HG02798 (cell line): ENCODE measurements around the gene SLC5A6.

Source experiments
- ATAC-seq: cut with Tn5 transposase; IDR thresholded peaks from one replicate; pipeline ENCODE4 v1.9.1; 2021; ENCODE audit warnings: mild to moderate bottlenecking; ENCODE audit not compliant: unreplicated experiment, poor library complexity

The SLC5A6 gene

DNA sequence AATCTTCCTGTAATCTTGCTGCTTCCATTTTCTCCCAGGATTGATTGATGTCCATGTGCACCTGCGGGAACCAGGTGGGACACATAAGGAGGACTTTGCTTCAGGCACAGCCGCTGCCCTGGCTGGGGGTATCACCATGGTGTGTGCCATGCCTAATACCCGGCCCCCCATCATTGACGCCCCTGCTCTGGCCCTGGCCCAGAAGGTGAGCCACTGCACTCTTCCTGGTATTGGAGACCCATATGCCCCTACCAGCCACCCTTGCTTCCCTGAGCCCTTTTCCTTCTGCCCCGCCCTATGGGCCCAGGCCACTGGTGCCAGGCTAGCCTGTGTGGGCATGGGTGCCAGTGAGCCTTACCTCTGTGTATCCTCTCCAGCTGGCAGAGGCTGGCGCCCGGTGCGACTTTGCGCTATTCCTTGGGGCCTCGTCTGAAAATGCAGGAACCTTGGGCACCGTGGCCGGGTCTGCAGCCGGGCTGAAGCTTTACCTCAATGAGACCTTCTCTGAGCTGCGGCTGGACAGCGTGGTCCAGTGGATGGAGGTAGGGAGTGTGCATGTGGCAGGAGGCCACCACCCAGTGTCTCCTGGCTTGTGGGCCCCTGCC, 25.4 kb upstream of the SLC5A6 start:
- ATAC-seq: no peak

DNA sequence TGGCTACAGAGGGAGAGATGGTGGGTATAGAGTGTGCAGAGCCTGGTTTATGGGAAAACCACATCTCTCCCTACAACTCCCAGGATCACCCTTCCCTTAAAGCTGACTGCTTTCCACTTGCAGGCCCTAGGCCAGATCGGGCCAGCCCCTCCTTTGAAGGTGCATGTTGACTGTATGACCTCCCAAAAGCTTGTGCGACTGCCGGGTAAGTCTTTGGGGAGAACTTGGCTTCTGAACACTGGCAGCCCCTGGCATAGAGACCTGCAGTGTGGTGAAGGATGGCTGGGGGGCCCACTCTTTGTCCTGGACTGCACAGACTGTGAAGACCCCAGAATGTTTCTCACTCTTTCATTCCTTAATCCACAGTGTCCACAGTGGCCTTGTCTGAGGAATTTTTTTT, 24.6 kb upstream of the SLC5A6 start:
- no peak for ATAC-seq

DNA sequence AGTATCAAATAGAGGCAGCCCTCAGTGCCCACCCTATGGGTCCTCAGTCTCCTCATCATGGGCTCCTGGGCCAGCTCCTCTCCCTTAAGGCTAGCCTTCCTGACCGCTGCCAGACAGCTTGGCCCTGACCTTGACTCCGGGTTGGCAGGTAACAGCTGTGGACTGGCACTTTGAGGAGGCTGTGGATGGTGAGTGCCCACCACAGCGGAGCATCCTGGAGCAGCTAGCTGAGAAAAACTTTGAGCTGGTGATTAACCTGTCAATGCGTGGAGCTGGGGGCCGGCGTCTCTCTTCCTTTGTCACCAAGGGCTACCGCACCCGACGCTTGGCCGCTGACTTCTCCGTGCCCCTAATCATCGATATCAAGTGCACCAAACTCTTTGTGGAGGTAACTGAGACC, 24.1 kb upstream of the SLC5A6 start:
- ATAC-seq: no peak

DNA sequence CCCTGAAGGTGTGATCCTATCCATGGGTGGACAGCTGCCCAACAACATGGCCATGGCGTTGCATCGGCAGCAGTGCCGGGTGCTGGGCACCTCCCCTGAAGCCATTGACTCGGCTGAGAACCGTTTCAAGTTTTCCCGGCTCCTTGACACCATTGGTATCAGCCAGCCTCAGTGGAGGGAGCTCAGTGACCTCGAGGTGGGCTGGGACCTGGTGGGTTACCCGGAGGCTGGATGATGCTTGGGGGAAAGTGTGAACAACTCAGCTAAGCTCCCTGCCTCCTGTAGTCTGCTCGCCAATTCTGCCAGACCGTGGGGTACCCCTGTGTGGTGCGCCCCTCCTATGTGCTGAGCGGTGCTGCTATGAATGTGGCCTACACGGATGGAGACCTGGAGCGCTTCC, 21.3 kb upstream of the SLC5A6 start:
- no peak for ATAC-seq

DNA sequence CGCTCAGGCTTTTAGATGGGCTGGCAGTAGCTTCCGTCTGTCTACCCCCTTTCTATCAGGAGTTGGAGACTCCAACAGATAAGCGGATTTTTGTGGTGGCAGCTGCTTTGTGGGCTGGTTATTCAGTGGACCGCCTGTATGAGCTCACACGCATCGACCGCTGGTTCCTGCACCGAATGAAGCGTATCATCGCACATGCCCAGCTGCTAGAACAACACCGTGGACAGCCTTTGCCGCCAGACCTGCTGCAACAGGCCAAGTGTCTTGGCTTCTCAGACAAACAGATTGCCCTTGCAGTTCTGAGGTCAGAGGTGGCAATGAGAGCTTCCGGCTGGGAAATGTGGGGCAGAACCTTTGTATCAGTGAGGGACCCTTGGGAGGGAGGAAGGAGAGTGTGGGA, 19.9 kb upstream of the SLC5A6 start:
- ATAC-seq: no peak

DNA sequence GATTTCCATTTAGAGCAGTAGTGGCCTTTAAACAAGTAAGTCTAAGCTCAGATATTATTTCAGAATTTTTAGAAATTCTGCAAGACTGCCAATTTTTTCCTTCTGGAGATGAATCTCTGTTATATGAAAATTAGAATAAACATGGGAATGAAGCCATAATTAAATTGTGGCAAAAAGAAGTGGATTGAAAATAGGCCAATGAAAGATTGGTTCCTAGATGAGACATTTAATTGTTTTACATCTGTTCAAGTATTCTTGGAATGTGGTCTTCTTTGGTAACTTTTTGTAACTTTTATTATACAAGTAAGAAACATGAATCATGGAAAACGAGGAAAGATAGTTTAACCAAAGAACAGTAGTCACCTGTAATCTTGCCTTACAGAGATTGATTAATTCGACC, 15.4 kb upstream of the SLC5A6 start:
- no peak for ATAC-seq

DNA sequence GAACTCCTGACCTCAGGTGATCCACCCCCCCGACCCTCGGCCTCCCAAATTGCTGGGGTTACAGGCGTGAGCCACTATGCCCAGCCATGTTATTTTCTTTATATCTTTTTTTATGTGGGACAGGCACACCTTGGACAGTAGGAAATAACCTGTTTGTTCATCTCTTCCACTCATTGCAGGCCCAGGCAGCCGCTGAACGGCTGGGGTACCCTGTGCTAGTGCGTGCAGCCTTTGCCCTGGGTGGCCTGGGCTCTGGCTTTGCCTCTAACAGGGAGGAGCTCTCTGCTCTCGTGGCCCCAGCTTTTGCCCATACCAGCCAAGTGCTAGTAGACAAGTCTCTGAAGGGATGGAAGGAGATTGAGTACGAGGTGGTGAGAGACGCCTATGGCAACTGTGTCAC, 13.5 kb upstream of the SLC5A6 start:
- ATAC-seq: no peak

DNA sequence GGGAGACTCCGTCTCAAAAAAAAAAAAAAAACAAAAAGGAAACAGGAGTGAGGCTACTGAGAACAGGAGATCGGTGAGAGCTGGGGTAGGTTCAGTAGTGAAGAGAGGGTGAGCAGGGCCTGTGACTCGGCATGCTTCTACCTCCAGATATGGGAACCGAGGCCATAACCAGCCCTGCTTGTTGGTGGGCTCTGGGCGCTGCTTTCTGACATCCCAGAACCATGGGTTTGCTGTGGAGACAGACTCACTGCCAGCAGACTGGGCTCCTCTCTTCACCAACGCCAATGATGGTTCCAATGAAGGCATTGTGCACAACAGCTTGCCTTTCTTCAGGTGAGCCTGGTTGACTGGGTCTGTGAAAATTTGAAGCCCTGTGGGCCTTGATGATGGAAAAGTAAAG, 11.3 kb upstream of the SLC5A6 start:
- no peak for ATAC-seq

DNA sequence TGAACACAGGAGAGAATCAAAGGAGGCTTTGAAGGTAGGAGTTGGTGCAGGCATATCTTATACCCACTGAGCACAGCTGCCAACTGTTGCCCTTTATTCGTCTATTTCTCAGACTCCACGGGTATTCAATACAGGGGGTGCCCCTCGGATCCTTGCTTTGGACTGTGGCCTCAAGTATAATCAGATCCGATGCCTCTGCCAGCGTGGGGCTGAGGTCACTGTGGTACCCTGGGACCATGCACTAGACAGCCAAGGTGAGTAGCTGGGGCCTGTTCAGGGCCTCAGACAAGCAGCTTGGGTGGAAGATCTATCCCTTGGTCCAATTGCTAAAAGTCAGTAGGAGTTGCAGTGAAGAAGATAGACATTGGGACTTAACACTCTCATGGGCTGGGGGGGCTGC, 10.3 kb upstream of the SLC5A6 start:
- no peak for ATAC-seq

DNA sequence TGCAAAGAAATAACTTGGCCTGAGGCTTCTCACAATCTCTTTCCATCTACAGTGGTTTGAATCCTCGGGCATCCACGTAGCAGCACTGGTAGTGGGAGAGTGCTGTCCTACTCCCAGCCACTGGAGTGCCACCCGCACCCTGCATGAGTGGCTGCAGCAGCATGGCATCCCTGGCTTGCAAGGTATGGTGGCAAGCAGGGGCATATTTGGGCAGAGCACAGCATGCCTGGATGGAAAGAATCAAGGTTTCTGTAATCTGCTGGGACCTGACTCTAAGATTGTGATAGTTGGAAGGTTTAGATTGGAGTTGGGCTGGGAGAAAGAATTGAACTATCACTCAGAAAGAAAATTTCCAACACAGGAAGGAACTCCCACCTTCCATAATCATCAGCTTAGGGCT, 9.1 kb upstream of the SLC5A6 start:
- no peak for ATAC-seq

DNA sequence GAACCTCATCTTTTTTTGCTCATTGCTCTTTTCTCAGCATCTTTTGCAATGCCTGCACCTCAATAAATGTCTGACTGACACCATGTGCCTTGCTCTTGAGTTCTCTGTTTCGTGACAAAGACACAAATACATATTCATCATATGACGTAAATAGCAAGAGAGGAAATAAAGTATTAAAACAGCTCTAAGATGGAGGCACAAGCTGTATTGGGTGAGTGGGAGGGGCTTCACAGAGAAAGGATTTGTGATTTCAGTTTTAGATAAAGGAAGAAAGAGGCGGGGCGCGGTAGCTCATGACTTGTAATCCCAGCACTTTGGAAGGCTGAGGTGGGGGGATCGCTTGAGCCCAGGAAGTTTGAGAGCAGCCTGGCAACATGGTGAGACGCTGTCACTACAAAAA, 8.0 kb upstream of the SLC5A6 start:
- no peak for ATAC-seq

DNA sequence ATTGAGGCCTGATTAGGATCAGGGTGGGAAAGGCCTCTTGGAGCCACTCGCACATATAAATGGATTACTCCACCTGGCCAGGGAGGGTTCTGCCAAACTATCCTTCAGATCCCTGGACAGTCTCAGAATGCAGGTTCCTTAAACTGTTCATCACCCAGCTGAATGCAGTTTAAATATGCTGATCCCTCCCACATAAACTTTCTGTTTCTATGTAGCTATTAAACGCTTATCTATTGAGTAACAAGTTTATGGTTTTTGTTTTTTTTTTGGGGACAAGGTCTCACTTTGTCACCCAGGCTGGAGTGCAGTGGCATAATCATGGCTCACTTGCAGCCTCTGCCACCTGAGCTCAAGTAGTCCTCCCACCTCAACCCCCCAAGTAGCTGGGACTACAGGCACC, 7.0 kb upstream of the SLC5A6 start:
- no peak for ATAC-seq

DNA sequence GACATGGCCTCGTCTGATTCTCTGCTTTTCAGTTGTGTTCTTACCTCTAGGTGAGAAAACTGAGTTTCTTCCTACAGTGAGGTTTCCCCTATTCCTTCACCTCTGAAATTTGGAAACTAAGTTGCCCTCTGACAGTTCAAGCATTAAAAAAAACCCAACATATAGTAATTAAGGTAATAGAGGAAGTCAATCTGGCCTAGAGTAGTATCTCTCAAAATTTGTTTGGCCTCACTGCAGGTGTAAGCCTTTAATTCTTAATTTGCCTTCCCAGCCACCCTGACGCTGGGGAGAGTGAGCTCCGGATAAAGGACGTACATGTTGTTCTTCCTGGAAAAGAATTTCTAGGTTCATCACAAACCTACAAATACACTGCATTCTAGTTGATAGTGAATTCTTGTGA, 6.5 kb upstream of the SLC5A6 start:
- no peak for ATAC-seq

DNA sequence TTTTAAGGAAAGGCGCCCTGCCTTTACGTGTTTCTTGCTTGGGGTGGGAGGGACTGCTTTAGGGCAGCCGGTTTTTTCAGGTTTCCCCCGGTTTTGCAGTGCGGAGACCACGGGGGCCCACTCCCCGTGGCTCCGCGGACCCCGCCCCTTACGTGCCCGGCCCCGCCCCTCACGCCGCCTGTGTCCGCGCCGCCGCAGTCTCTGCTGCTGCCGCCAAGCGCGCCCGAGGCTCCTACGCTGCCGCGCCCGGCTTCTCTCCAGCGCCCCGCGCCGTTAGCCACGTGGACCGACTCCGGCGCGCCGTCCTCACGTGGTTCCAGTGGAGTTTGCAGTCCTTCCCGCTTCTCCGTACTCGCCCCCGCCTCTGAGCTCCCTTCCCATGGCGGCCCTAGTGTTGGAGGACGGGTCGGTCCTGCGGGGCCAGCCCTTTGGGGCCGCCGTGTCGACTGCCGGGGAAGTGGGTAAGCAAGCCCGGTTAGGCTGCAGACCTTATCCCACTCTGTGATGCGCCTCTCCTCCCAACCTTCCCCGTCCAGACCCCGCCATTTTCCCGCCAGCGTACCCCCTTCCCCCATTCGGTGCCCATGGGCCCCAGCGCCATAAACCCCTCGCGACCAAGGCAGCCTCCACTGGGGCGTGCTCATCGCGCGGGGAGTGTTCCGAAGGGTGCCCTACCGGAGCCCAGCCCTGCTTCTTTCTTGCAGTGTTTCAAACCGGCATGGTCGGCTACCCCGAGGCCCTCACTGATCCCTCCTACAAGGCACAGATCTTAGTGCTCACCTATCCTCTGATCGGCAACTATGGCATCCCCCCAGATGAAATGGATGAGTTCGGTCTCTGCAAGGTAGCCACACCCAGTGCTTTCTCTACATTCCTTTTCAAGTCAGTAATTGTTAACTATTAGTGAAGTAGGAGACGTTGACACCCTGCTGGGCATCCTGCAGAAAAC, 5.4 kb upstream of the SLC5A6 start, which contains the start of gene CAD:
Gene CAD, plus strand, starts transcription at position 197 of the 949 bp plus-strand sequence. Its CDS starts 183 bp downstream, at position 380.
- ATAC-seq: peak; percentile 87

DNA sequence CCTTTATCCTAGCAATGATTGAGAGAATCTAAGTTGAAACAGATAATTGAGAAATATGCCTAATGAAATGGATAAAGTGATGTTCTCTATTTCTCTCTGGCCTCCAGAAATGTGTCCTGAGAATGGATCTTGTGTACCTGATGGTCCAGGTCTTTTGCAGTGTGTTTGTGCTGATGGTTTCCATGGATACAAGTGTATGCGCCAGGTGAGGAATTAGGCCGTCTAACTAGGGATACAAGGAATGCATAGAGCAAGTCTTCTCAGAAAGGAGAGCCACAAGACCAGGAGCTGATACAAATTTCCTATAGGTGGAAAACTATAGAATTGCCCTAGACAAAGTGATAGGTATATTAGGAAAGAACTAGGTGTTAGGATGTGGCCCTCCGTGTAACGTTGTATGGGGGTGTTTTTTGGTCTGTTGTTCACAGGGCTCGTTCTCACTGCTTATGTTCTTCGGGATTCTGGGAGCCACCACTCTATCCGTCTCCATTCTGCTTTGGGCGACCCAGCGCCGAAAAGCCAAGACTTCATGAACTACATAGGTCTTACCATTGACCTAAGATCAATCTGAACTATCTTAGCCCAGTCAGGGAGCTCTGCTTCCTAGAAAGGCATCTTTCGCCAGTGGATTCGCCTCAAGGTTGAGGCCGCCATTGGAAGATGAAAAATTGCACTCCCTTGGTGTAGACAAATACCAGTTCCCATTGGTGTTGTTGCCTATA, 4.5 kb upstream of the SLC5A6 start:
- no peak for ATAC-seq

DNA sequence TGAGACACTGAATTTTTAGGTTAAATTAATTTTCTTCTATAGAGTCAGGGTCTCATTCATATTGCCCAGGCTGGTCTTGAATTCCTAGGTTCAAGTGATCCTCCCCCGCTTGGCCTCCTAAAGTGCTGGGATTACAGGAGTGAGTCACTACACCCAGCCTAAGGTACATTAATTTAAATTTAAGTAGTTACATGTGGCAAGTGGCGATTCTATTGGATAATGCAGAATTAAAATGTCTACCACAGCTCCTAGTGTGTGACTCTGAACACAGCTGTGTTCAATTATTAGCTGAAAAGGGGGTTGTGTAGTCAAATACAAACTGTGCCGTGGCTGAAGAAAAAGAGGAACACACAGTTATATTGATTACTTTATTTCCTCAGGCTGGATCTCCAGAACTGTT, 2.9 kb upstream of the SLC5A6 start:
- no peak for ATAC-seq

DNA sequence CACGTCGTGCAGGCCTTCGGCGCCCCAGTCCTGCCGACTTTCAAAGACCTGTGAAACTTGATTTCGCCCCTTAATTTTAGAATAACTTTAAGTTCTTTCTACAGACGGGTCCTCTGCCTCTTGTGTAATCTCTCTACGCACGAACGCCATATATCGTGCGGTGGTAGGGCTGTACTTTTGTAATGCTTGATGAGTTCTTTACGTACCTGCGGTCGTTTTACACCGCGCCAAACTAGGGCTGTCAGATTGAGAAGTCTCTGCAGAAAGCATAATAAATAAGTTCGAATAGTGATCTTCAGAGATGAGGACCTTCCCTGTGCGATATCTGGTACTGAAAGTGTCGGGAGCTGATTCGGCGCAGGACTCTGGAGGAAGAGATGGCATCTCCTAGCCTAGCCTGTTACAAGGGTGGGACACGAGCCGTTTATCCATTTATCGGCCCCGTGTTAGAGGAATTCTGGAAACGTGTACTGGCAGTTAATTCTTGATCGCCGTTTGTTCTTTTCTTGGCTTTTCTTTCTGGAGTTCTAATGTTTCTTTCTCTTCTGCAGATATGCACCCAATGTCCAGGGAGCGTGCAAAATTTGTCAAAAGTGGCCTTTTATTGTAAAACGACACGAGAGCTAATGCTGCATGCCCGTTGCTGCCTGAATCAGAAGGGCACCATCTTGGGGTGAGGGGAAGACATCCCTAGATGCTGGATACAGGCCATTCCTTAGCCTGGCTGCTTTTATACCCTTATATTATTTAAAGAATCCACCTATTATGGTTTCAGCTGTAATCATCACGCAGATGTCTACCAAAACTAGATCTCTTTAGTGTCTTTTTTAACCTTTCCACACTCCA, 781 bp upstream of the SLC5A6 start:
- no peak for ATAC-seq

DNA sequence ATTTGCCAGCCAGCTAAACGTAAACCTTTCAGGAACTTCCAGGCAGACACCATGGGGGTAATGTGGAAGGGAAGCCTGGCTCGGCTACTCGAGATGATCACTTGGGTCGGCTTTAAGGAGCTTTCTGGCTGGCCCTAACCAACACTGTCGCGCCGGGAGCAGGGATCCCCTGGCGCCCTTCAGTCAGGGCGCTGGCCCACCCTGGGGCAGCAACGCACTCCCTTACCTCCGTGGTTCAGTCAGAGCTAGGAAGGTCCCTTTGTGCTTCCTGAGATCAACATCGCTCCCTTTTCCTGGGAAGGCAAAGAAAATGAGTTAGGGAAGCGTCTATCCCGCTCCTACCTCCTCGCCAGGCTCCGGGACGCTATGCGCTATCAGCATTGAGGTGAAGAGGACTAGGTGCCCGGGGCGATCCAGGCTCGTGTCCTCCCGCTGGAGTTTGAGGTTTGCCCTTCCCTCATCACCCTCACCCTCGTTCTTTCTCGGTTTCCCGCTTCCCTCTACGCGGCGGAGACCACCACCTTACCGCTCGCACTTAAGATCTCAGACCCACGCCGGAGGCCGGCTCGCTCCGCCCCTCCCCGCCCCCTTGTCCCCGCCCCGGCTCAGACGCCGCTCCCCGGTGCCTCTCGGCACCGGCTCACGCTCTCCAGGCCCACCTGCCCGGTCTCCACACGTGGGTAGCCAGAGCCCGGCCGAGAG, 676 bp downstream of the SLC5A6 start:
- no peak for ATAC-seq

DNA sequence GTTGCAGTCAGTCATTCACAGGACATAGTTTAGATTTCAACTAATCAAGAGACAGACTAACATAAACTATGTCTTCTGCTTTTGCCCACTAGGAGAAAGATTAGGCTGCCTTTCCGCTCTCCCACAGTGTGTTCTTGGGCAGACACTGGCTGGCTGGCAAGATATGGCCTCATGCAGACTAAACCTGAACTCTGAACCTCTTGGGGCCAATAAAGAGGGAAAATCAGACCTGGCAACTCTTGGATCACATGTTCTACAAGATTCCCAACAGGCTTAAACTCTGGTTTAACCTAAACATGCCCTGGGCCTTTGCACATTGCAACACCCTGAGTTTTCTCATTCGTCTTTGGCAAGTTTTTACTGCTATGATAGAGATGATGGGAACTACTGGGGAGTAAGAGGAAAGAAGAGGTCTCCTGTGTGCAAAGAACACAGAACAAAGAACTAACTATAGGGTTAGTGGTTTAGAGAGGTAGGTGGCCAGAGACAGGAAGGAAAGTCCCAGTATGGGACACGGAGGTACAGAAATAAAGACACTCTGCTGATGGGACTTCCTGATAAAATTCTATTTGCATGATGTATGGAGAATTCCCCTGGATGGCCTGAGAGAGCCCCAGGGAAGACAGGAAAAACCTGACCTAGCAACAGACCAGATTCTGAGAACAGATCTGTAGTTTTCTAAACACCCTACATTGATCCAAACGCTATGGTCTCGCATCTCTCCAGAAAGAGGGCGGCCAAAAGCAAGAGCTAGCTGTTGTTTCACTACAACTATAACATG, 2.3 kb downstream of the SLC5A6 start:
- no peak for ATAC-seq
